ENCODE results near the gene TCF19.

The TCF19 gene, protein sequence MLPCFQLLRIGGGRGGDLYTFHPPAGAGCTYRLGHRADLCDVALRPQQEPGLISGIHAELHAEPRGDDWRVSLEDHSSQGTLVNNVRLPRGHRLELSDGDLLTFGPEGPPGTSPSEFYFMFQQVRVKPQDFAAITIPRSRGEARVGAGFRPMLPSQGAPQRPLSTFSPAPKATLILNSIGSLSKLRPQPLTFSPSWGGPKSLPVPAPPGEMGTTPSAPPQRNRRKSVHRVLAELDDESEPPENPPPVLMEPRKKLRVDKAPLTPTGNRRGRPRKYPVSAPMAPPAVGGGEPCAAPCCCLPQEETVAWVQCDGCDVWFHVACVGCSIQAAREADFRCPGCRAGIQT

DNA sequence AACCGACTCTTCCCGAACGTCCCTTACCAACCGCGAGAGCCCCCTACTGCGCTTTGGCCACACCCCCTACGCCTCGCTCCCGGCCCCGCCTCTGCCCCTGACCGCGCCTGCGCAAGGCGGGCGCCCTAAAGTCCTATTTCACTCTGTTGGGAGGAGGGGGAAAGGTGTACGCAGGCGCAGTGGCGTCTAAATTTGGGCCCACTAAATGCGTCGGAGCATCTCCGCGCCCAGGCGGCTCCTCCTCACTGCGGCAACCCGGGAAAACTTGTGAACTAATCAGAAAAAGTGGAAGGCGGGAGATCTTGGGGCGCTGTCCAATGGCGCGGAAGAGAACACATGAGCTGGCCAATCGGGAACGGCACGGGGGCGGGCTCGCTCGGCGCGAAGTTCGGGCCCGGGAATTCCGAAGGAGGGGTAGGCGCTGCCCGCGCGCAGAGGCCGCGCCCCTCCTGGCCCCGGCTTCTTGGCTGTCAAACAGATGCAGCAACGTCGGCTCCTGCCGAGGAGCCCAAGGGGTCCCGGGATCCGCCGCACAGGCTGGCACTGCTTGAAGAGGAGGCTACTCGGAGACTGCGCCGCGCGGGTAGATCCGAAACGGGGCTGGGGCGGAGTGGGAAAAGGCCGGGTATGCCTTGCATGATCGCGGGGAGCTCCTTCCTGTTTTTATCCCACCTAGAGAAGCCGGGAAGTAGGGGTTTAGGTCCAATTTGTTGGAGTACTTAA lies at the start of gene TCF19:
TSS of gene TCF19 (plus strand) at position 450 of the 723 bp plus-strand sequence. CDS start 881 bp downstream, outside the sequence.
- peak; percentile 99 for DNase-seq (ENCODE audit: low read depth)

DNA sequence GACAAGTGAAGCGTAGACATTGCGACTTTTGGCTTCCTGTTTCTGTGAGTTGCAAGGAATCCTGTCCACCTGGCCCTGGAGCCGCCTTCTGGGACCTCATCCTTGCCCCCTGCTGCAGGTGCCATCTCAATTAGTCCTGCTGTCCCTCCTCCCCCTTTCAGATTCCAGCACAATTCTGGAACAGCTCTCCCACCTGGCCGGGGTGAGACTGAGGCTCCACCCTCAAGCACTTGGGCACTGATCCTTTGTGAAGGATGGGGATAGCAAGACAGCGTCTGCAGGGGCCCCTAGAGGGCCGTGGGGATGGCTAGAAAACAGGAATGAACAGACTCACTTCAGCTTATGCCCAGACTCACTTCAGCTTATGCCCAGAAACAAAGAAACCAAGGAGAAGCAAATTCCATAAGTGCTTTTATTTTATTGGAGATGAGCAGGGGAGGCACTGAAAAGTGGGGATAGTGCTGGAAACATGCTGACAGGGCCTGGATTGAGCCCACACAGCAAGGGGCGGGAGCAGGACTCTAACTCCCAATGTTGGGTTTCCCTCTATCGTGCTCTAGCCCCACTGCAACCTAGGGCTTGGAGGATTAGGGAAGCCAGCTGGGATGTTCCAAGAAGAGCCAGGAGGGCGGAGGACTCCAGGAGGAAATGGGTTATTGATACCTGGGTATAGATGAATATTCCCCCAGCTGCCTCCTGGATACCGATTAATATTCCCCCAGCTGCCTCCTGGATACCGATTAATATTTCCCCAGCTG lies 47.4 kb upstream of the TCF19 start:
- DNase-seq (ENCODE audit: low read depth) = no peak

DNA sequence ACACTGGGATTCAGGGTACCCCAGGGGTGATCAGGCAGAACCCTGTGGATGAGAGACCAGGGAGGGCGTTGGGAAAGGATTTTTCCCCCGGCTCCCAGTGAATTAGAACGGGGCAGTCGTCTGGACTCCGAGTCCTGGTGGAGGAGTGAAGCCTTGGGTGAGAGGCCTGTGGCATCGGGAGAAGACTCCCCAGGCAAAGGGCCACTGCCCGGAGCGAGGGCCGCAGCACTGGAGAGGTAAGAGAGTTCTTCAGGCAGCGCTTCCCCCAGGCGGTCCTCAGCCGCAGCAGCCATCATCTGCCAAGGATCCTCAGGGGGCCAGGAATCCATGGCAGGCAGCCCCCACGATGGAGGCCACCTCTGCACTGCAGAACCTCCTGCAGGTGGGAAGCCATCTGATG lies 46.7 kb upstream of the TCF19 start:
- no peak for DNase-seq (ENCODE audit: low read depth)

DNA sequence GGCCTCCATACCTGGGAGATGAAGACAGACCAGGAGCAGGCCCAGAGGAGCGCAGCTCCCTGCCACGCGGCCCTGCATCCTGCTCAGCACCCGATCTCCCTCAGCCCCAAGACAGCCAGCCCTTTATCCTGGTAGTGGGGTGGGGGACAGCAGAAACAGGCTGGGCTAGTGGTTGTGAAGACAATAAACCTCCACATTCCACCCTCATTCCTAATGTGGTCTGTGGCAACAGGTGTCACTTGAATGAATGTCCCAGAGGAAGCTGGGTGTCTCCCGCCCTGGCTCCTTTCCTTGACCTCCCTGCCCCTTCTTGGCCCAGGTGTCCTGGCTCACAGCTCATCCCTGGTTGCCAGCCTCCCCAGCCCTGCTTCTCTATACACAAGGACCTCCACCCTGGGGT lies 45.9 kb upstream of the TCF19 start, which contains the start of gene C6orf15:
TSS of gene C6orf15 (minus strand) at position 98 of the 400 bp plus-strand sequence. CDS start at position 78, 20 bp downstream.
- DNase-seq (ENCODE audit: low read depth) = no peak

DNA sequence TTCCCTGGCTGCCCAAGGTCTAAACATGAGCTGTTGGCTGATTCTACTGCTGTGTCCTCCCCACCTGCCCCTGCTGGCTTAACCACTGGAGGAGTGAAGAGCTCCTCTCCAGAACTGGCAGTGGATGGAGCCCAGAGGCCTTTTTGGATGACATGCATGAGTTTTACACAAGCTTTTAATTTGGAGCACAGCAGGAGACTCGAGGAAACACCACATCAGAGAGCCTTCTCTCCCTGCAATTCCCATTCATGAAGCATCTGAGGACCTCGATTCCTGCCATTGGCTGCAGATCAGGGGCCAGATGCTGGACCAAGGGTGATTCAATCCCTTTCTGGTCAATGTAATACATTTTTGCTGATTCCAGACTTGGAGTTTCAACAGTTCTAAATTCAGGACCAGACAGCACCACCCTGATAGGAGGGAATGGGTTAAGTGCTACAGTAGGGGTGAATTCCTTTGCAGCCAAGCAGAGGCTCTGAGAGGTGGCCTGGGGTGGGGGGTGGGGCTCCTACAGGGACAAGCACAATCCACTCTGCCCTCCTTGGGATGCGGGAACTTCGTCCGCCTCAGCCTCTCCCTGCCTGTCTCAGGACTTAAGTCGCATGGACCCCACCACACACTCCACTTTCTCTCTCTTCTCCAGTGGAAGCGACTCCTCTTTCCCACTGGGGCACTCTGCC lies 44.4 kb upstream of the TCF19 start:
- DNase-seq (ENCODE audit: low read depth) = no peak

DNA sequence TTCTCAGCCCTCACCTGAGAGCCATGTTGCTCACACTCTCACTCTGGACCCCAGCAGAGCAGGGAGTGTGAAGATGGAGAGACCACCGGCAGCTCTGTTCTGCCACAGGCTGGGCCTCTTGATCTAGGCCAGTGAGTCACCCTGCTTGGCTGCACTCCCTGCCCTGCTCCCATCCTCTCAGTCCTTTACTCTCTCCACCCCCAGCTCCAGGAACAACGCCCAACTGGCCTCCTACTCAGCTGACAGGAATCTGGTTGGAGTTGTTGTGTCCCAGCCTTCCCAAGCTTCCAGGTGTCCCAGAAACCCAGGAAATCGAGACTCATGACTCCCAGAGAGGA lies 43.9 kb upstream of the TCF19 start, which contains the start of gene PSORS1C1:
TSS of gene PSORS1C1 (plus strand) at position 260 of the 338 bp plus-strand sequence. CDS start 14,833 bp downstream, outside the sequence.
- DNase-seq (ENCODE audit: low read depth) = no peak

DNA sequence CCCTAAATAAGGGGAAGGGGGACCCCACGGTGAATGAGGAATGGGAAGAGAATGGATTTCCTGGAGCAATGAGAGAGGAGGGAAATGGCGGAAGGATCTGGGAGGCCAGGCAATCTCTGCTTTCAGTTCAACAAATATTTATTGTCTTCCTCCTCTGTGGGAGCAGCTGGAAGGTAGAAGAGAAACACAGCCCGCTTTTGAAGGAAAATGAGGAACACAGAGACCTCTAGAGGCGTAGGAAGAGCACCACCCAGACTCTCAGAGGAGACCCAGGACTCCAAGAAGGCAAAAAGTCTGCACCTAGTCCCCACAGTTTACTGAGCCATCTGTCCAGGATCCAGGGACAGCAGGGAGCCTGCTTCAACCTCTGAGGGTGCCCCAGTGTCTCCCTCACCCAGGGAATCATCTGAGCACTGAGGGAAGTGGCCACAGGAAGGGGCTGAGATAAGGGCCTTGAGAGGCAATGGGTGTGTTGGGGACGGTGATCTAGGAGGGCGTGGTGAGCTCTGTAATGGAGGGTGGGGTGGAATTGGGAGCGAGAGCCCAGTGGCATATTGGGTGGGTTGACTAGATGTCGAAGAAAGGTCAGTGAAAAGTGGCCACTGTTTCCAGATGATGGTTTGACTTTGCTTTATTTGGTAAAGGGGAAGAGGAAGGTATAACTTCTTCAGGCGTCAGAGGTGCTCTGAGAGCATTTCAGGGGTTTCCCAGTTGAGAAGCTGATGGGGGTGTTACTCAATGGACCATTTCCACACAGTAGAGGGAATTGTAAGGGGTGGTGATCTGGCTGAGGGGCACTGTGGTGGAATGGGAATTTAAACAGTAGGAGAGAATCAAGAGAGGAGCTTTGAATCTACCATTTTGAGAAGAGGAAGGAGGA lies 43.2 kb upstream of the TCF19 start:
- no peak for DNase-seq (ENCODE audit: low read depth)

DNA sequence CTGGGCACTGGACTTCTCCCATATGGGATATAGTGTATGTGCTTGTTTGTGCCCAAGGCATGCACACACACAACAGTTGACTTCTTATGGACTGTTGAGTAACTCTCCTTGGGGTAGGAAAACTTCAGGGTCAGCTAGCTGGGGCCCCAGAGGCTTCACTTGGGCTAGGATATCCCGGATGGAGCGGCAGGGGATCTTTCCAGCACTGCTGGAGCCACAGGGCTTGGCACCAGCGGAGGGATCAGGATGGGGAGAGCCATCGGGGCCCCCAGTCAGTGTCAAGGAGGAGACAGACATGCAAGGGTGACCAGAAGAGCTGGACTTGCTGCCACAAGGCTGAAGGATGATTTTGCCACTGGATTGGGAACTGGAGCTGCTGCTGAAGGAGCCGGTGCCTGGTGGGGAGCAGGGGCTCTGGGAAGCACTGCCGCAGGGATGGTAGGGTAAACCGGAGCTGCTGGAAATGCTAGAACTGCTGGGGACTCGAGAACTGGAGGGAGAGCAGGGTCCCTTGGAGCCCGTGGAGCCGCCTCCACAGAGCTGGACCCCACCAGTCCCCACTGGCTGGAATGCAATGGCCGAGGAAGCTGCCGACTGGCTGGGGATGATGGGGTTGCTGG lies 42.3 kb upstream of the TCF19 start:
- DNase-seq (ENCODE audit: low read depth) = no peak

DNA sequence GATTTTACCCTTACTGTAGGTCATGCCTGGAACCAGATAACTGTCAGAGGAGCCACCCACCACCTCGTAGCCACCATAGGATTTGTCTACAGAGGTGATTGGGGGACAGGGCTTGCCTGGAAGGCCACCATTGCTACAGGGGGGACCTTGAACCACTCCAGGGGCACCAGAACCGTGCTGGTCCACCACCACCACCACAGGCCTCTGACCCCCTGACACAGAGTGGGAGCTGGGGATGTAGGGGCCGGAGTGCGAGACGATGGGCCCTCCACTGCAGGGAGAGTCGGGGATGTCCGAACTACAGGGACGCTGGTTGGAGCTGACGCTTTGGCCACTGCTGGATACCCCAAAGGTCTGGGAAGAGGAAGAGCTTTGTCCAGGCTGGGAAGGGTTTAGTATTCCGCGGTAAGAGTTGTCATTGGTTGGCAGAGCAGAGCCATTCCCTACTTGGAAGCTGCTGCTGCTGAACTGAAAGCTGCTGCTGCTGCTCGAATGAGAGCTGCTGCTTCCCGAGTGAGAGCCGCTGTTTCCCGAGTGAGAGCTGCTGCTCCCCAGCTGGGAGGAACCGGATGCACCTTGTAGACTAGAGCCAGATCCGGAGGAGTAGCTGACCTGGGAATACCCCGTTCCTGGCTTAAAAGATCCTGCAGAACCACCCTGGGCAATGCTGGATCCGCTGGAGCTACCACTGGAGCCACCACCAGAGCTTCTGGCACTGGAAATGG lies 41.6 kb upstream of the TCF19 start:
- no peak for DNase-seq (ENCODE audit: low read depth)

DNA sequence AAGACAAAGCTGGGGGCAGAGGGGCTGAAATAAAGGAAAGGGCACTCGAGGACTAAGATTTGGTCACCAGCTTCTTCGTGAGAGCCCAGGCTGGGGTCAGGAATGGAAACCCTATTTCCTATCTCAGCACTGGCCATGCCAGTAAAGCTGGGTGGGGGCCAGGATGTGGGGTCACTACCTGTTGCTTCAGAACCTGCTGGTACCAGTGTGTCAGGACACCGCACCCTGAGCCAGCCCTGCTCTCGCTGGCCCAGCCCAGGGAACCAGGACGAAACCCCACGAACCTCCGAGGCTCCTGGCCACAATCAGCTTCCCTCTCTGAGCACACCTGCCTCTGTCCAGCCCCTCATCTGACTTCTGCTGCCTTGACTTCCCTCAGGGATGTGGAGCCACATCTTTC lies 40.2 kb upstream of the TCF19 start:
- DNase-seq (ENCODE audit: low read depth) = no peak

DNA sequence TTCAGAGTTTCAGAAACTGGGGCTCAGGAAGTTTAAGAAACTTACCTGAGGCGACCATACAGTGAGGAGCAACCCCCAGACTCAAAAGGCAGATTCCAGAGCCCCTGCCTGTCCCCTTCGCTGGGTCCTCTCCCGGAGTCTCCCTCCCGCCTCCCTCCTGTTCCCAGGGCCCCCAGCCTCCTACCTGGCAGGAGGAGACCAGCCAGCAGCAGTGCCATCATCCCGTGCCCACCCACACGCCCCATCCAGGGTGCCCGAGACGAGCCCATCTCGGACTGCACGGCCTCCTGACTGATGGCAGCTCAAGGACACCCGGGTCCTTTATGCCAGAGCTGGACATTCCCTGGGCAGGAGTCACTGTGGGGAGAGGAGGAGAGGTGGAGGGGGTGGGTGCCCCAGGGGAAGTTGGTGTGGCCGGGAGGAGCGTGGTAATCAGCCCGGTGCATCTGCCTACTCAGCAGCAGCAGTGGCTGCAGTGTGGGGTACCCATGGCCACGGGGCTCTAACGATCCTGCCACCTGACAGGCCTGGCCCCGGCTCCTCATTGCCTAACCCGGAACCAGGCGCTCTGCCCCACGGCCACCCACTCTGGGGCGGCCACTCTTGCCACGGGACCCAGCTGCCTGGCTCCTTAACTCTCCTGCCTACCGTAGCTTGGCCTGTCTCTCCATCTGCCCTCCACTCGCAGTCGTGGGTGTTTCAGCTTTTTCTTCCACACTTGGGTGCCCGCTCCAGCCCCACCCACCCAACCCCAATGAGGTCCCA lies 38.1 kb upstream of the TCF19 start, which contains the start of gene CDSN:
TSS of gene CDSN (minus strand) at position 296 of the 765 bp plus-strand sequence. CDS start at position 269, 27 bp downstream.
- no peak for DNase-seq (ENCODE audit: low read depth)

DNA sequence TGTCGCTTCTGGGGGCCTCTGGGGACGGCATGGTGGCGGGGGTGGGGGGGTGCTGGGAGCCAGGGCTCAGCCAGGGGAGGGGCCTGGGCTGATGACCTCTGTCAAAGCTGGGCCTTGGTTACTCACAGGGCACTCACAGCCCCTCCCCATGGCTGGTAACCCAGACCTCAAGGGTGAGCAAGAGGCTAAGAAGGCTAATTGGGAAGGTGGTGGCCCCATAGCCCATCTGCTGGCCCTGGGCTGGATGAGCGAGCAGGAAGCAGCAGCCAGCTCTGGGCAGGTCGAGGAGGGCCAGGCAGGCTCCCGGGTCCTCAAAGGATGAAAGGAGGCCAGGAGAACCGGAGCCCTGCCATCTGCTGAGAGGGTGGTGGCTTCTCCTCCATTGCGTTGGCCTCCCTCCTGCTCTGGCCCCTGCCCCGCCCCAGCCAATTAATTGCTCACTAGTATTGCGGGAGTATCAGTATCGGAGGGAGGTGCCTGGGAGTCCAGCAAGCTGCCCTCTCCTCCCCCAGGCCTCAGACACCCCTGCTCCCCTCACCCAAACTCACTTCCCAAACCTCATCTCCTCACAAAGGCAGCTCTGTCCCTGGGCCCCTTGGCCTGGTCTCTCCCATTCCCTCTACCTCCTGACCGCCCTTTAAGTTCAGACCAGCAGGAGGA lies 37.1 kb upstream of the TCF19 start:
- DNase-seq (ENCODE audit: low read depth) = no peak

DNA sequence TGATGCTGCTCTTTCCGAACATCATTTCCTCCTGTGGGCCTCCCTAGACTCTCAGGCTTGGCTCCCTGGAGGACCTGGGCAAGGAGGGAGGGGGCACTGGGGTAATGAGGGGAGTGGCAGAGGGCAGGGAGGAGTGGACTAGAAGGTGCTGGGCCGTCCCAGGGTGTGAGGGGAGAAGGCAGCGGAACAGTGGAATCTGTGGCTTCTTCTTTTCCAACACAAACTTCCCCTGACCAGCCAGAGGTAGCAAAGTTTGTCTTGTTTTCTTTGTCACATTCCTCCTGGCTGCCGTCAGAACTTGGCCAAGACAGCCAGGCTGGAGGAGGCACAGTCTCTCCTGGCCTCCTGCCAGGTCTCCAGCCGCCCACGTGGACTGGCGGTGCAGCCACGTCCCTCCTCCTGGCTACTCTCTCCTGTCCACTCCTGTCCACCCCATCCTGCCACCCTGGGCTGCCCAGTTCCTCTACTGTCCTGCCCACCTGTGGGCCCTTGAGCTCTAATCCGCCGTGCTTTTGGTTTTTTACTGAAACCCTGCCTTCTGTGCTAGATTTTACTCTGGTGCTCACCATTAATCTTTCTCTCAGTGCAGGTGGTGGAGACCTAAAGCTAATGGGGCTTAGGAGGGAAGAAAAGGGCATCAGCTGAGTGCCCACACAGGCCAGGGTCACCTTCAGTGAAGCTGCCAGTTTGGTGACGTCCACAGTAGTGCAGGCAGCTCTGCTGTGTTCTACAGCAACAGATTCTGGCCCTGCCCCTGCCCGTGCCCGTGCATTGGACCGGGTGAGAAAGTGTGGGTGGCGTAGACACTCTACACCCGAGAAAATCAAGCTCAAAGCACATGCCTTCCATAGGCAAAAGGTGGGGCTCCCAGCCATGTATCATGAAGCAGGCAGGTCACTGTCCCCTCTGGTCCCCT lies 35.3 kb upstream of the TCF19 start:
- DNase-seq (ENCODE audit: low read depth) = no peak

DNA sequence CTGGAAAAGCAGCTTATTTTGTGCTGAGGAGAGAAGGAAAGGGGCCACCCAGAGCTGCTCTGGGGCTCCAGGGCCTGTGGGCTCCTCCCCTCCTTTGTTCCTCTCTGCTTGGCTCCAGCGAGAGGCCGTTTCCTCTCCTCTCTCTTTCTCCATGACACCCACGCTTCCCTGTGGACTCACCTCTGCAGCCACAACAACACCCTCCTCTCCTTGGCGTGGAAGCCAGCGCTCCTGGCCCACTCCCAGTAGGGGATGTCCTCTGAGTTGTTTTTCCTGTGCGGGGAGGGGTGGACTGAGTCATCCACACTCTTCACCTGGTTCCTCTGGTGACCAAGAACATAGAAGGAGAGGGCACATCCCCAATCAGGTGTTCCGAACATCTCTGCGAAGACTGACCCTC lies 33.2 kb upstream of the TCF19 start:
- no peak for DNase-seq (ENCODE audit: low read depth)

DNA sequence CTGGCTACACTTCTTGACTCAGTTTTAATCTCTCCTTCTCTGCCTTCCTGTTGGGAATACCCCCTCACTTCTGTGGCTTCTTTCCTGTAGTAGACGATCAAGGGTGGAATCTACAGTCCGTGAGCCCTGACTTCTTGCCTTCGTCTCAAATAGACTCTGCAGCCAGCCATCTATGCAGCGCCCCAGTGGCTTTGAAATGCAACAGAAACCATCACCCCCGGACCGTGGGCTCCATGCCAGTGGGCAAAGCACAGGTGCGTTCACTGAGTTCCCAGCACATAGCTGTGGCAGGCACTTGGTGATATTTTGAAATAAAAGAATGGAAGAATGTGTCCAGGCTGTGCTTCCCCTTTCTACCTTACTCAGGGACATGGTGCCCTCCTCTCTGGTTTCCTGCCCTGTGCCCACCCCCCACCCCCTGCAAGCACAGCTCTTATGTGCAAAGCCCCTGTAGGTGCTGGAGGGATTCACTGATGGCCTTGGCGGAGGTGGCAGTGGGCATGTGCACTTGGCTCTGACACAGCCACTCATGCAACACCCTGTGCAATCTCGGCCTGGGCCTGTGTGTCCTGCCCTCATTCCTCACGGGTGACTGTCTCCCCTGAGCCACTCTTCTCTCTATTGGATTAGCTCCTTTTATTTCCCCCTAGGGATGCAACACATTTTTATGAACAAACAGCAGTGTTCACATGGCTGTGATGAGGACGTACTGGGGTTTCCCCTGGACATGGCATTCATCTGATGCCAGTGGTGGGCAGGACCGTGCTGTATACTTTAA lies 32.6 kb upstream of the TCF19 start:
- no peak for DNase-seq (ENCODE audit: low read depth)

DNA sequence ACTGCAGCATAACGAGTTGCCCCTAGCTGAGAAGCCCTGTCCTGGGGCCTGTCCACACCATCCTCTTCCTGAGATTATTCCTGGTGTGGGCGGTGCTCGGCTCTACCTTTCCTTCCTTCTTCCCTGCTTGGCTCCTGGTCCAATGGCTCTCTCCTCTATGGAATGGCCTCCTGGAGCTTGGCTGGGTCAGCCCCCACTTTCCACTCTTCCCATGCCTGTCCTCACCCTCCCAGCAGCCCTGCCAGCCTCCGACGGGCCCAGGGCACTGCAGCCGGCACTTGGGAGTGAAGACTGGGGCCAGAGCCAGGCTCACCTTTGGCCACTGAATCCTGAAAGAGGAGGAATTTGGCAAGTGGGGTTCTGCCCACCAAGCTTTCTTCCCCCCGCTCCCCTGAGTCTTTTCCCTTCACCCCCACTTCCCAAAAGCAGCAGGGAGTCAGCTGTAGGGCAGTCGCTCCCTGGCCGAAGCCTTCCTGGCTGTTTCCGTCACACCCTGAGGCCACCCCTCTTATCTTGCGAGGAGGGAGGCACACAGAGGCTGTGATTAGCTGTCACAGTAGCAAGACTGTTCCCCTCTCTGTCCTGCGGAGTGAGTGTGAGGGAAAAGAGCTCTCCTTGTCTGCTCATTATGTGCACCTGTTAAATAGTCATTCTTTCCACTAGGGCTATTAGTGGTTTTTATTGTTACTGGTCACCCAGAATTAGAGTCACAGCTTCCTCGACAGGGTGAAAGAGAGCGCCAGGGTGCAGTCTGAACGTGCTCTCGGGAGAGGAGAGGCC lies 31.8 kb upstream of the TCF19 start:
- no peak for DNase-seq (ENCODE audit: low read depth)
